Fibroblast of mammary gland (primary cell): ENCODE results near the gene DPP9.
A peak's percentile ranks its signal among the peaks of the same experiment; 100 is the strongest.

Experiments
- DNase-seq: peaks from one replicate; pipeline ENCODE4 v3.0.0-alpha.2; 2010; ENCODE audit warnings: low read depth
- H3K4me3 ChIP-seq: 2 replicates; pipeline ENCODE4 v1.5.1; 2011; ENCODE audit warnings: low read depth, mild to moderate bottlenecking, low read length, moderate library complexity; ENCODE audit not compliant: control insufficient read depth
- TF ChIP-seq, protein P1 (sequence below): conservative IDR thresholded peaks from 2 replicates; pipeline ENCODE4 v1.5.1; 2011; ENCODE audit warnings: low read depth, low read length, inconsistent platforms; ENCODE audit not compliant: control insufficient read depth, insufficient read depth

The DPP9 gene

DNA sequence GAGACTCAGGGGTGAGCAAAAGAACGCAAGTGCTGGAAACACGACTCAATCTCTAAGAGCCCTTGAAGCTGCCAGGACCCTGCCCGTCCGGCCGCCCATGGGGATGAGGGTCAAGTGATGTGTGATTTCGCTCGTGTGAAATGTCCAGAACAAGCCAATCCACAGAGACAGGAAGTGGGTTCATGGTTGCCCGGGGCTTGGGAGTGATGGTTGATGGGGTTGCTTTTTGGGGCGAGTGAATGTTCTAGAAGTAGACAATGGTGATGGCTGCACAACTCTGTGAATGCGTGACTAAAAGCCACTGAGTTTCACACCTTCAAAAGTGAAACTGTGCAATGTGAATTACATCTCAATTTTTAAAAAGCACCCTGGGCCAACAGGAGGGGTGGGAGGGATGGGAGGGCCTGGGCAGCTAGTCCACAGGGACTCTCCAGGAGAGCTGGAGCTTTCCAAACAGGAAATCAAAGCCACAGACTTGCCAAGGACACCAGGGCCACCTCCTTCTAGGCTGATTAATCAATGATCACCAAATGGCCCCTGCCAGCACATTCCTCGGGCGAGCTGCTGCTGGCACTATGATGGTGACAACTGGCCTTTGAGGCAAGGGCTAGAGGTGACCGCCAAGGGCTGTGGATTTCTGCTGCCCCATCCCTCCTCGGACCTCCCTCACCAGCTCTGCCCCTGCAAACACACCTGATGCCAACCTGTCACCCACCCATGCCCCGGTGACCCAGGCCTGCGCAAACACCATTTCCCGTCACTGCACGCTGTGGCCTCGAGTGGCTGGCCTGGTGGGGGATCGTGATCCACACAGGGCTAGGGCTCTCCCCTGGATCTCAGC, 14.0 kb downstream of the DPP9 start:
- TF ChIP-seq, protein P1, sequence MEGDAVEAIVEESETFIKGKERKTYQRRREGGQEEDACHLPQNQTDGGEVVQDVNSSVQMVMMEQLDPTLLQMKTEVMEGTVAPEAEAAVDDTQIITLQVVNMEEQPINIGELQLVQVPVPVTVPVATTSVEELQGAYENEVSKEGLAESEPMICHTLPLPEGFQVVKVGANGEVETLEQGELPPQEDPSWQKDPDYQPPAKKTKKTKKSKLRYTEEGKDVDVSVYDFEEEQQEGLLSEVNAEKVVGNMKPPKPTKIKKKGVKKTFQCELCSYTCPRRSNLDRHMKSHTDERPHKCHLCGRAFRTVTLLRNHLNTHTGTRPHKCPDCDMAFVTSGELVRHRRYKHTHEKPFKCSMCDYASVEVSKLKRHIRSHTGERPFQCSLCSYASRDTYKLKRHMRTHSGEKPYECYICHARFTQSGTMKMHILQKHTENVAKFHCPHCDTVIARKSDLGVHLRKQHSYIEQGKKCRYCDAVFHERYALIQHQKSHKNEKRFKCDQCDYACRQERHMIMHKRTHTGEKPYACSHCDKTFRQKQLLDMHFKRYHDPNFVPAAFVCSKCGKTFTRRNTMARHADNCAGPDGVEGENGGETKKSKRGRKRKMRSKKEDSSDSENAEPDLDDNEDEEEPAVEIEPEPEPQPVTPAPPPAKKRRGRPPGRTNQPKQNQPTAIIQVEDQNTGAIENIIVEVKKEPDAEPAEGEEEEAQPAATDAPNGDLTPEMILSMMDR = no peak
- DNase-seq = peak; percentile 39
- H3K4me3 ChIP-seq = no peak overlapping the region

DNA sequence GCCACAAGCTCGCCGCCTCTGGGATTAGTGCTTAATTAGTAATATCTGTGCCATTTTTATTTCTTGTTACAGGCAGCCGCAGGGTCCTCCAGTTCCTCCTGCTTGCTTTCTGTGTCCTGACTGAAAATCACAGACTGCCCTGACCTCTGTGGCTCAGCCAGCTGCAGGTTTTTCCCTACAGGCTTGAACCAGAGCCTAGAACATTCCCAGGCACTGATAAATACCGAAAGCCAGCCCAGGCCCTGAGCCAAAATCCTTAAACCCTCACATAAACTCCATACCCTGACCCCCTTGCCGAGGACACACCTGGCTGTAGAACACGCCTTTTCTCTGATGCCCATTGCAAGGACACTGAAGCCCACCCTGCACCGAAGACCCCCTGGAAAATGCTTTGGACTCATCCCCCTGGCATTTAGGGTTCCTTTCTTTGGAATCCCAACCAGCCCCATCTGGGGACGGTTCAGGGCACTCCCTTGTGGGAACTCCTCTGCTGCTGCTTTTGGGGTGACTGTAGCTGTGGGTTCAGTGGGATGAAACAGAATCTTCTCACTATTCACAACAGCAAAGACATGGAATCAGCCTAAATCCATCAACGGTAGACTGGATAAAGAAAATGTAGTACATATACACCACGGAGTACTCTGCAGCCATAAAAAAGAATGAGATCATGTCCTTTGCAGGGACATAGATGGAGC, 15.5 kb downstream of the DPP9 start:
- H3K4me3 ChIP-seq = no peak overlapping the region
- DNase-seq = peak; percentile 85
- TF ChIP-seq, protein P1 = no peak

DNA sequence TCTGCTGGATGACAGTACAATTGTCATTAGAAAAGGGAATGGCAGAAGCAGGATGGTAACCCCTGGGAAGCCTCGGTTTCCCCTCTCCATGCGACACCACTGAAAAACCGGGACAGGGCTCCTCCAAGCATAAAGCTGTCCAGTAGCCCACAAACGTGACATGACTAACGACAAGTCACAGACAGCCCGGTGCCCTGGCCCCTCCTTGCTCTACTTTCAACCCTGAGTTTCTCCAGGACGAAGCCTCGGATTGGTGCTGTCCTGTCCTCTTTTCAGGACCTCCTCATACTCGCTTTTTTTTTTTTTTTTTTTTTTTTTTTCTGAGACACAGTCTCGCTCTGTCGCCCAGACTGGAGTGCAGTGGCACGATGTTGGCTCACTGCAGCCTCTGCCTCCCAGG, 16.3 kb downstream of the DPP9 start:
- H3K4me3 ChIP-seq = no peak overlapping the region
- DNase-seq = no peak
- TF ChIP-seq, protein P1 = no peak

DNA sequence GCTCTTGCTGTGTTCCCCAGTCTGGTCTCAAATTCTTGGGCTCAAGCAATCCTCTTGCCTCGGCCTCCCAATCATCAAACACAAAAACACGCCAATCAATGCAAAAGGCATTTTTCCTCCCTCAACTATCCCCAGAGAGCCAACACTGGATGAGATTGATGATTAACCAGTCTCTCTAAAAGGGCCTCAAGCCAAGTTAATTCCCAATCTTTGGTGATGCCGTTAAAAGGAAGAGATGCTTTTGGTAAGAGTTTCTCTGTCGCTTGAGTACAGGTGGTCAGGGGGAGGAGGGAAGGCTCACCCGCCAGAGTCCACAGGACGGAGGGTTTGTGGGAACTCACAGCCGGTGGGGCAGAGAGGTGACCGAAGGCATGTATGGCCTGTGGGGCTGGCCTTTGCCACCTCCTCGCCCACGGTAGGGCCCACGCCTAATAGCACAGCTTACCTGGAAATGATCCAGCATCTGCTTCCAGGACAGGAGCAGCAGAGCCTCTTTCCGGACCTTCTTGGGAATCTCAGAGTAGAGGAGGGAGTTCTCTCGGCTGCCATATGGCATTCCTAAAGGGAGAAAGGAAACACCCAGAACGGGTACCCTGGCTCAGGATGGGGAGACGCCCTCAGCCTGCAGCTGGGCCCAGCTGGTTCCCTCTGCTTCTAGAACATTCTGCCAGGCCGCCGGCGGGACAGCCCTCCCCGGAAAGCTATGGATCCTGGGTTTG, 18.1 kb downstream of the DPP9 start:
- no peak overlapping the region for H3K4me3 ChIP-seq
- TF ChIP-seq, protein P1 = no peak
- DNase-seq = peak; percentile 30

DNA sequence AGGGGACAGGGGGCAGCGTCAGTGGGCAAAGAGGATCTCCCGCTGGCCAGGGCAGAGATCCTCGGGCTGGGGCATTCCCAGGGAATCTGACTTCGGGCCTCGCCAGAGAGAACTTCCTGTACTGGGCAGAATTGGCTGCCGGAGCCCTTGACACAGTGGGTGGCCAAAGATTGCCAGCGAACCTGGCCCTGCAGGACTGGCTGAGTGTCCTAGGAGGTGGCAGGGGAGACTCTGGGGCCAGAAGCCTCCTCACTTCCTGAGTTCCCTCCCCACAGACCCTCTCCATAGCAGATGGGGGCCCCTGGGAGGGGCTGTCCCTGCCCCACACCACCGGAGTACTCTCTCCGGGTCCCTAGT, 19.3 kb downstream of the DPP9 start:
- TF ChIP-seq, protein P1 = no peak
- H3K4me3 ChIP-seq = no peak overlapping the region
- no peak for DNase-seq

DNA sequence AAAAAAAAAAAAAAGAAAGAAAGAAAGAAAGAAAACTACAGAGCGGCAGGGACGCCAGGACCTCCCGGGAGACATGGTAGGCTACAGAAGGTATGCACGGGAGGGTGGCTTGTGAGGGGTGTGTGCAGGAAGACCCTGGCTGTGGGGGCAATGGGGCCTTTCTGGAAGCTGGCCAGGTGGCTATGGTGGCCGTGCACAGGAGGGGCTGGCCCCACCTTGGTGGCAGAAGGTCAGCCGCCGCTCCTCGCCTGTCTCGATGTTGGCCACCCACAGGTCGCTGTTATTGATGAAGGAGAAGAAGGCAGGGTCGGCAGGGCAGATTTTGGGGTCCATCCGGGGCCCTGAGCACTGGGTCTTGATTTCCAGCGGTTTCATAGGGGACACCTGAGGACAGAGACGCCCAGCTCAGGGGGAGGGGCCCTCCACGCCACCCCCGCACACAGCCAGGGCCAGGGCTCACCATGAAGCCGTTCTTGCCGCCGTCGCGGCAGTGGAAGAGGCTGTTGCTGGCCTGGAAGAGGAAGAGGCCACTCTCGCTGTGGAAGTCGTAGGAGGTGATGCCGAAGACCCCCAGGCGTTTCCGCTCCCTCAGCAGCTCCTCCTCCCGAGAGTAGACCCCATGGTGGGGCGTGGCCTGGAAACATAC, 19.8 kb downstream of the DPP9 start:
- H3K4me3 ChIP-seq = no peak overlapping the region
- TF ChIP-seq, protein P1 = no peak
- DNase-seq = no peak
